ENCODE data around the gene ASB15. TPM values are rescaled to one million over a fixed set of nuclear protein-coding genes. Genes with fewer than 3 reads are reported as not detected.
A peak's percentile ranks its signal among the peaks of the same experiment; 100 is the strongest.

ASB15 gene
- total RNA-seq, 1 experiment from 2014 or later = not detected

- DNase-seq (ENCODE audit: low spot score) = no peak
Measured at GRCh38 chr7:123662755-123663154, 61.1 kb downstream of the ASB15 start.

DNA sequence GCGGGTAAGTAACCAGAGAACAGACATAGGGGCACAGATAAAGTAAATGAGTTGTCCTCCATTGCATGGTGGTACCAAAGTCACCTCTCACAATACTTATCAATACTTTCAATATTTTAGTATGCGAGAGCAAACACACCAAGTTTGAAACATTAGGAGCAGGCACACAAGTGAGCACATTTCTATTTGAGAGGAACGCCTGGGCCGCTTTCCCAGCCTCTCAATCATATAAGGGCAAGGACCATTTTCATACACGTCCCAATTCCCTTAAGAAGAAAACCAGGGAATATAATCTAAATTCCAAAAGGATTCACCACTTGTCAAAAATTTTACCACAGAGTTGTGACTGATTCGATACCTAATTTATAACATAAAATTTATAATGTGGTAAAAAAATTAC is 61.6 kb downstream of the ASB15 start:
- no peak for DNase-seq (ENCODE audit: low spot score)

GRCh38 chr7:123665157-123665556 is 63.5 kb downstream of the ASB15 start:
- no peak for DNase-seq (ENCODE audit: low spot score)

DNA sequence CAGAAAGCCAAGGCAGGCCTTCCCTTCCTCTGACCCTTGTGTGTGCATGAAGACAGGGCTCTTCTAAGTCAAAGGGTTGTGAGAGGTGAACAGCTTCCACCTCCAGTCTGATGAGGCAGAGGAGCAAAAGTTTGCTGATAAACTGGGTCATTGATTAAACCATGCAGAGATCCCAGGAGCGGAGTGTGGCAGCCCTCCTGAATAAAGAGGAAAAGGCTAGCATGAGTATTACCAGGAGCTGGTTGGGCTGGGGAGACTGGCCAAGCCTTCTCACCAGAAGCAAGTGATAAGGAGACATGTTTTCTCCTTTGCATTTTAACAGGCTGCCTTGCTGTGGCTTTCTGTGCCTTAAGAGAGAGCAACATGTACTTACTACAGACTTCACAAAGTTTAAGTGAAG is 64.3 kb downstream of the ASB15 start:
- no peak for DNase-seq (ENCODE audit: low spot score)

DNA sequence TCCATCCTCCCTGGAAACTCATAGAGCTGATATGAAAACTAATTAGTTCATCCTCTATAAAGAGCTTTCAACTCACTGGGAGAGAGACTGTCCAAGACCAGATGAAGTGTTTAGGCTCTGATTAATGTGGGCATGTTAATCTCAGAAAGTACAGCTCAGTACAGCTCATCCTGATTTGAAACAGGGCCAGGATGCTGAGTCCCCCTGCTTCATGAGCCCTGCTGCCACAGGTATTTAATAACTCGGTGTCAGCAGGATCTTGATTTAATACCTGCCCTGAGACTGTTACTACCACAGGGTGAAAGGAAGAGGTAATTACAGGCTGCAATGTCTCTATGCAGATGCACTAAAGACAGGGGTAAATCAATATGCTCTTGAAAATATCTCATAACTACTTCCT is 64.9 kb downstream of the ASB15 start:
- peak; percentile 40 for DNase-seq (ENCODE audit: low spot score)

GRCh38 chr7:123669485-123669884 is 67.9 kb downstream of the ASB15 start:
- no peak for DNase-seq (ENCODE audit: low spot score)

- DNase-seq (ENCODE audit: low spot score) = no peak
Measured at GRCh38 chr7:123673137-123673732, 71.6 kb downstream of the ASB15 start.

DNA sequence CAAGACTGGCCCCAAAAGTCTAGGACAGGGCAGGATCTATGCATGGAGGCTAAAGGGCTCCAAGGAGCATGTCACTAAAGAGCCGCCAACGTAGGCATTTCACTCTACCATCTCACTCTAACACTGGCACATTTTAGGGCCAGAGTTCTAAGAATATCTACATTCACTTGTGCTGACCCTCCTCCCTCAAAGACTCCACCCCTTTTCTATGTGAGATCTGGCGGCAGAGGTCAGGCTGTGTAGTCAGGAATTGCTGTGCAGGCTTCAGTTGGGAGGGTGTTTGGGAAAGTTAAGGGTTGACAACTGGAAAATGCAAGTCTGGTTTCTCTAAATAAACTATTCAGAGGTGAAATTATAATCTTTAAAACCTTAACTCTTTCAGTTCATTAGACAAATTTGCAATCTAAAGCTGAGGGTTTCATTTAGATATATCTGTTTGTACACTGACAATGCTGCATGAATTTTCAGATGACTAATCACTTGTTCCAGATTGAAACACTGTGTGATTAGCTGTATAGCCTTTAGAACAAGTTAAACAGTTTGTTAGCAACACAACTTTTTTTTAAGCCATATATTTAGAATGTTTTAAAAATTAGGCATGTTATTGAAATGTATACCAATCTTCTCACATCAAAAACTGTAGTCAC is 72.3 kb downstream of the ASB15 start:
- DNase-seq (ENCODE audit: low spot score) = no peak

DNA sequence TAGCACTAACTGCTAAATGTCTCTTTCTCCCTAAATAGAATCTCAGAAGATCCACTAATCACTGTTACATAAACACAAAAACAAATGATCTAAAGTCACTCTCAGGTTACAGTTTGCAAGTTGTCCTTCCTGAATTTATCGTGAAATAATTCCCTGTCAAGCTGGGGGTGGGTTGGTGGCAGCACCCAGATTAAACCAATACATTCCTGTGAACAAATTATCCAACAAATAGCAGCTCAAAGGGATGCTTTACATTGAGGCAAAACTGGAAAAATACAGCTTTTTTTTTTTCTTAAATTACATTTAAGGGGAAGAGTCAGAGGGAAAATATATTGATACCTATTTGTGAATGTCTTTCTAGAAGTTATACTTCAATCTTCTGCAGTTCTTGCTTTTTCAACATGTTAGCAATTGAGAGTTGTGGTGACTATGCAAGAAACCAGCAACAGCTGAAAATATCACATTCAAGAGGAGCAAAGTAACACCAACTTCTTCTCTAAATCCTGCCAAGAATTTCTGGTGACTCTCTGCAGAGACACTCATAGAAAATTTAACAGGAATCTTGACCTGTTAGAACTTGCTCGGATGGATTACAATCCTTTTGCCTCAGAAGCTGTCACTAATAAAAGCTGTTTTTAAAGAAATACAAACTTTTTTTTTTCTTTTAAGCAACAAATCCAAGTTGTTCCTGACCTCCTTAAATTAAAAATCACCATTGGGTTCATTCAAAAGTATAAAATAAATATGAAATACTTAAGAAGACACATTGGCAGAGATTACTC is 73.0 kb downstream of the ASB15 start:
- DNase-seq (ENCODE audit: low spot score) = no peak

- no peak for DNase-seq (ENCODE audit: low spot score)
Measured at GRCh38 chr7:123675181-123675473, 73.5 kb downstream of the ASB15 start.

GRCh38 chr7:123677061-123677715 is 75.6 kb downstream of the ASB15 start:
- no peak for DNase-seq (ENCODE audit: low spot score)

GRCh38 chr7:123679614-123680013 is 78.0 kb downstream of the ASB15 start:
- DNase-seq (ENCODE audit: low spot score) = no peak

DNA sequence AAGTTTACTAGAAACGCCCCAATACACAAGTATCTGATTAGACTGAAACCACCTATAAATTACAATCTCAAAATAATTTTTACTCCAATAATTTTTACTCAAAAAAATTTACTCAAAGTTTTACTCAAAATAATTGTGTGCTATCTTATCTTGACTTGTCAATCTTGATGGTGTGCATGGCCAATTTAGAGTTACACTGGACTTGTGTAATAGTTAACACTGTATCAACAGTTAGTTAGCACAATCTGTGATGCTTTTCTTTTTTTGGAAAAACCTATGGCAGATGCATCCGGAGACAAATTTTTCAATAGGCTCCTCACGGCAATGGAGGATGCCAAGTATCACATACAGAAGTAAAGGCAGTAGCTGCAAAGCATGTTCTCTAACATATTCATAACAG is 79.0 kb downstream of the ASB15 start:
- DNase-seq (ENCODE audit: low spot score) = no peak

DNA sequence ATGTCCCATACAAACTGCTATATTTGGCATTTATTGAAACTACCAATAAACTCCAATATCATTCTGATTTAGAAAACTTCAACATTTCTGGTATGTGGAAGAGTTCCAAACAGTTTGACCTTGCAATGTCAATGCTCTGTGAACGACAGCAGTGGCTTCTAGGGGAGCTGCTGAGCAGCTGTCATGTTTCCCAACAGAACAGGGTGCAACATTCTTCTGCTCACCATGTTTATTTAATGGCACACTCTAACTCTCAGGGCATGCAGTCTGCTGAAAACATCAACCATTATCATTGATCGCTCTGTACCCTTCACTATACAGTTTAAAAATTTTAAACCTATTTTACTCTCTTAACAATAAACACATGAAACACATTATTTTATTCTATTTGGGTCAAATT is 79.9 kb downstream of the ASB15 start:
- DNase-seq (ENCODE audit: low spot score) = no peak

DNA sequence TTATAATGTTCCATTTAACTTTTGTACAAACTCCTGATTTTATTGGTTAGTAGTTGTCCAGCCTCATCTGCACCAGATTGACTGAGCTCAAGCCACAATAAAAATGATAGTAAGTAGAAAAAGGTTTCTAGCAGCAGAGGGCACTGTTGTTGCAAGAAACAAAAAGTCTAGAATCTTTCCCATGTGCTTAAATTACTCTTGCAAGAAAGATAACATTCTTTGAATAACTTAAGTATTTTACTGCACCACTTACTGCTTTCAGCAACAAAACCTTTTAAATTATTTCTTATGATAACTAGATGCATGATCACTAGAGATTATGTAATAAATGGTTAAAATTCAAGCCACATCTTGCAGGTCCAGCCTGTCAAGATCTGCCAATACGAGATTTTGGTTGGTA is 81.1 kb downstream of the ASB15 start:
- DNase-seq (ENCODE audit: low spot score) = peak; percentile 67

DNA sequence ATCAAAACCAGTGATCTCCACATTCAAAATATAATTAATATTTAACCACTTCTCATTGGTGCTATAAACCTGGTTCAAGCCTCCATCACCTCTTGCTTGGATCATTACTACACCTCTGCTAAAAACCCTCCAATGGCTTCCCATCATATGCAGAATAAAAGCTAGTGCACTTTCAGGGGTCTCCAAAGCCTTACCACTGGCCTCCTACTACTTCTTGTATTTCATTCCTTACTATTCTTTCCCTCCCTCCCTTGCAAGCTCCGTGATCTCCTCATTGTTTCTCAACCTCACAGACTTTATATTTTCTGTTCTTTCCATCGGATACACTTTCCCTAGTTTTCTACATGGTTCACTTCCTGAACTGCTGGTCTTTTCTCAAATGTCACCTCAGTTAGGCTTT is 85.5 kb downstream of the ASB15 start:
- no peak for DNase-seq (ENCODE audit: low spot score)

DNA sequence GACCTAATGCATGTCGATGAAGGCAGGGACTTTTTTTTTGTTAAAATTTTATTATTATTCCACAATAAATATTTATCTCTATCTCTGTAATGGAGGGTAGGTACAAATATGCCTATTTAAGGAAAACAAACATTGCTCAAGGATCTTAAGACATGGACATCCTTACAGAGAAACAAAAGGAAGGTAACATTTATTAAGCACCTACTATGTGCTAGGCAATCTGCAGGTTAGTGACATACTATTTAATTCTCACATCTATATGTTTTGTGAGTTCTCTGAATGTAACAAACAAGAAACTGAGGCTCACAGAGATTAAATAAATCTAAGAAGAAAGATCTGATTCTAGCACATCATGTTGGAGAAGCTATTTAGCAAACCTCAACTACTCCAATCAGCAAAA is 86.1 kb downstream of the ASB15 start:
- DNase-seq (ENCODE audit: low spot score) = no peak

Other genes with a start within 250 kb of the ASB15 start
- 0.22 and 0.46 TPM in 2 replicates for gene IQUB, start 67.2 kb upstream of the ASB15 start, total RNA-seq (2014; rRNA removed; shearing (Covaris generic))
- 109 and 133 TPM in 2 replicates for gene NDUFA5, start 44.0 kb upstream of the ASB15 start, total RNA-seq (2014; rRNA removed; shearing (Covaris generic))
- not detected in 2 replicates for gene LMOD2, start 54.0 kb downstream of the ASB15 start, total RNA-seq (2014; rRNA removed; shearing (Covaris generic))
- 12.1 and 12.4 TPM in 2 replicates for gene WASL, start 147.2 kb downstream of the ASB15 start, total RNA-seq (2014; rRNA removed; shearing (Covaris generic))
- not detected in 2 replicates for gene HYAL4, start 243.3 kb downstream of the ASB15 start, total RNA-seq (2014; rRNA removed; shearing (Covaris generic))

All from A172 (cell line).